ENCODE results near the gene DNM3. TPM values are rescaled to one million over a fixed set of nuclear protein-coding genes. Genes with fewer than 3 reads are reported as not detected.

The DNM3 gene
- total and polyA plus RNA-seq, 2 experiments from 2014 or later: 5.2 to 12.2 TPM

DNA sequence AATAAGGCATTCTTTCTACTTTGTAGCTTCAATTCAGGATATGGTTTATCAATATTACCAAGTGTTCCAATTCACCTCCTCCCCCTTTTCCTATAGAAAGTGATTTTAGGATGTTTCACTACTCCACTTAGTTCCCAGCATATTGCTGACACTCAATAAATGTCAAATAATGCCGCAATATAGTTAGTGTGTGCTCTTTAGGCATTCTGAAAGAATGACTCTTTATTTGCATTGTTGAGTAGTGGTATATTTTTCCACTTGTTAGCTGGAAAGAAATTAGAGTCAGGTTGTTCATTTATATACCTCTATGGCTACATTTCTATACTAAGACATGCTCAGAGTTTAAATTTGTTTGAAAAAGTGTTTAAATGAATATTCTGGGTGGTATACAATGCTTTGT is 424.6 kb downstream of the DNM3 start:
- H4K20me1 ChIP-seq (replicated peaks; ENCODE audit: insufficient read depth): no peaks in the 10 kb centered on the region
- DNase-seq (ENCODE audit: low spot score) (no peak), ATAC-seq (no peak)
- no peaks in the 10 kb centered on the region for H3K36me3 ChIP-seq (ENCODE audit: insufficient read depth)
- H3K27me3 ChIP-seq (ENCODE audit: insufficient read depth): no peaks in the 10 kb centered on the region
- Mint-ChIP-seq H3K27me3 (ENCODE audit: insufficient read depth, low read depth, poor library complexity) (peaks cover 1% of the 10 kb centered on the region), H3K4me3 (no peak overlapping the region), H3K9me3 (no peaks in the 10 kb centered on the region; the same call in 1 of the 3 replicates), H3K4me1 (peaks cover 15% of the 10 kb centered on the region; the same call in 2 of the 3 replicates), H3K36me3 (ENCODE audit: low read depth) (peaks cover 3% of the 10 kb centered on the region; the same call in 1 of the 3 replicates), H3K27ac (no peak overlapping the region)
- TF ChIP-seq, protein P1, sequence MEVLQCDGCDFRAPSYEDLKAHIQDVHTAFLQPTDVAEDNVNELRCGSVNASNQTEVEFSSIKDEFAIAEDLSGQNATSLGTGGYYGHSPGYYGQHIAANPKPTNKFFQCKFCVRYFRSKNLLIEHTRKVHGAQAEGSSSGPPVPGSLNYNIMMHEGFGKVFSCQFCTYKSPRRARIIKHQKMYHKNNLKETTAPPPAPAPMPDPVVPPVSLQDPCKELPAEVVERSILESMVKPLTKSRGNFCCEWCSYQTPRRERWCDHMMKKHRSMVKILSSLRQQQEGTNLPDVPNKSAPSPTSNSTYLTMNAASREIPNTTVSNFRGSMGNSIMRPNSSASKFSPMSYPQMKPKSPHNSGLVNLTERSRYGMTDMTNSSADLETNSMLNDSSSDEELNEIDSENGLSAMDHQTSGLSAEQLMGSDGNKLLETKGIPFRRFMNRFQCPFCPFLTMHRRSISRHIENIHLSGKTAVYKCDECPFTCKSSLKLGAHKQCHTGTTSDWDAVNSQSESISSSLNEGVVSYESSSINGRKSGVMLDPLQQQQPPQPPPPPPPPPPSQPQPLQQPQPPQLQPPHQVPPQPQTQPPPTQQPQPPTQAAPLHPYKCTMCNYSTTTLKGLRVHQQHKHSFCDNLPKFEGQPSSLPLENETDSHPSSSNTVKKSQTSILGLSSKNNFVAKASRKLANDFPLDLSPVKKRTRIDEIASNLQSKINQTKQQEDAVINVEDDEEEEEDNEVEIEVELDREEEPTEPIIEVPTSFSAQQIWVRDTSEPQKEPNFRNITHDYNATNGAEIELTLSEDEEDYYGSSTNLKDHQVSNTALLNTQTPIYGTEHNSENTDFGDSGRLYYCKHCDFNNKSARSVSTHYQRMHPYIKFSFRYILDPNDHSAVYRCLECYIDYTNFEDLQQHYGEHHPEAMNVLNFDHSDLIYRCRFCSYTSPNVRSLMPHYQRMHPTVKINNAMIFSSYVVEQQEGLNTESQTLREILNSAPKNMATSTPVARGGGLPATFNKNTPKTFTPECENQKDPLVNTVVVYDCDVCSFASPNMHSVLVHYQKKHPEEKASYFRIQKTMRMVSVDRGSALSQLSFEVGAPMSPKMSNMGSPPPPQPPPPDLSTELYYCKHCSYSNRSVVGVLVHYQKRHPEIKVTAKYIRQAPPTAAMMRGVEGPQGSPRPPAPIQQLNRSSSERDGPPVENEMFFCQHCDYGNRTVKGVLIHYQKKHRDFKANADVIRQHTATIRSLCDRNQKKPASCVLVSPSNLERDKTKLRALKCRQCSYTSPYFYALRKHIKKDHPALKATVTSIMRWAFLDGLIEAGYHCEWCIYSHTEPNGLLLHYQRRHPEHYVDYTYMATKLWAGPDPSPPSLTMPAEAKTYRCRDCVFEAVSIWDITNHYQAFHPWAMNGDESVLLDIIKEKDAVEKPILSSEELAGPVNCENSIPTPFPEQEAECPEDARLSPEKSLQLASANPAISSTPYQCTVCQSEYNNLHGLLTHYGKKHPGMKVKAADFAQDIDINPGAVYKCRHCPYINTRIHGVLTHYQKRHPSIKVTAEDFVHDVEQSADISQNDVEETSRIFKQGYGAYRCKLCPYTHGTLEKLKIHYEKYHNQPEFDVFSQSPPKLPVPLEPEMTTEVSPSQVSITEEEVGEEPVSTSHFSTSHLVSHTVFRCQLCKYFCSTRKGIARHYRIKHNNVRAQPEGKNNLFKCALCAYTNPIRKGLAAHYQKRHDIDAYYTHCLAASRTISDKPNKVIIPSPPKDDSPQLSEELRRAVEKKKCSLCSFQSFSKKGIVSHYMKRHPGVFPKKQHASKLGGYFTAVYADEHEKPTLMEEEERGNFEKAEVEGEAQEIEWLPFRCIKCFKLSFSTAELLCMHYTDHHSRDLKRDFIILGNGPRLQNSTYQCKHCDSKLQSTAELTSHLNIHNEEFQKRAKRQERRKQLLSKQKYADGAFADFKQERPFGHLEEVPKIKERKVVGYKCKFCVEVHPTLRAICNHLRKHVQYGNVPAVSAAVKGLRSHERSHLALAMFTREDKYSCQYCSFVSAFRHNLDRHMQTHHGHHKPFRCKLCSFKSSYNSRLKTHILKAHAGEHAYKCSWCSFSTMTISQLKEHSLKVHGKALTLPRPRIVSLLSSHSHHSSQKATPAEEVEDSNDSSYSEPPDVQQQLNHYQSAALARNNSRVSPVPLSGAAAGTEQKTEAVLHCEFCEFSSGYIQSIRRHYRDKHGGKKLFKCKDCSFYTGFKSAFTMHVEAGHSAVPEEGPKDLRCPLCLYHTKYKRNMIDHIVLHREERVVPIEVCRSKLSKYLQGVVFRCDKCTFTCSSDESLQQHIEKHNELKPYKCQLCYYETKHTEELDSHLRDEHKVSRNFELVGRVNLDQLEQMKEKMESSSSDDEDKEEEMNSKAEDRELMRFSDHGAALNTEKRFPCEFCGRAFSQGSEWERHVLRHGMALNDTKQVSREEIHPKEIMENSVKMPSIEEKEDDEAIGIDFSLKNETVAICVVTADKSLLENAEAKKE (CRISPR knock-in tag; IDR thresholded peaks at IDR 0.05): no peak
- TF ChIP-seq NANOG (IDR thresholded peaks at IDR 0.05; ENCODE audit: borderline replicate concordance) (no peak), POLR2AphosphoS5 (IDR thresholded peaks at IDR 0.05; ENCODE audit: low read depth) (no peak), STAT1 (IDR thresholded peaks at IDR 0.05; ENCODE audit: unreplicated experiment) (no peak), EZH2 (IDR thresholded peaks at IDR 0.05; ENCODE audit: low read depth, unreplicated experiment) (no peak), EZH2phosphoT487 (IDR thresholded peaks at IDR 0.05; ENCODE audit: unreplicated experiment) (no peak), ZNF331 (CRISPR knock-in tag; IDR thresholded peaks at IDR 0.05; ENCODE audit: low read depth) (no peak), ZNF114 (CRISPR knock-in tag; IDR thresholded peaks at IDR 0.05) (no peak), JUNB (IDR thresholded peaks at IDR 0.05; ENCODE audit: unreplicated experiment) (no peak), REST (IDR thresholded peaks at IDR 0.05; ENCODE audit: unreplicated experiment) (no peak), CREB1 (CRISPR knock-in tag; IDR thresholded peaks at IDR 0.05; ENCODE audit: low read depth) (no peak)
- TF ChIP-seq, protein P2, sequence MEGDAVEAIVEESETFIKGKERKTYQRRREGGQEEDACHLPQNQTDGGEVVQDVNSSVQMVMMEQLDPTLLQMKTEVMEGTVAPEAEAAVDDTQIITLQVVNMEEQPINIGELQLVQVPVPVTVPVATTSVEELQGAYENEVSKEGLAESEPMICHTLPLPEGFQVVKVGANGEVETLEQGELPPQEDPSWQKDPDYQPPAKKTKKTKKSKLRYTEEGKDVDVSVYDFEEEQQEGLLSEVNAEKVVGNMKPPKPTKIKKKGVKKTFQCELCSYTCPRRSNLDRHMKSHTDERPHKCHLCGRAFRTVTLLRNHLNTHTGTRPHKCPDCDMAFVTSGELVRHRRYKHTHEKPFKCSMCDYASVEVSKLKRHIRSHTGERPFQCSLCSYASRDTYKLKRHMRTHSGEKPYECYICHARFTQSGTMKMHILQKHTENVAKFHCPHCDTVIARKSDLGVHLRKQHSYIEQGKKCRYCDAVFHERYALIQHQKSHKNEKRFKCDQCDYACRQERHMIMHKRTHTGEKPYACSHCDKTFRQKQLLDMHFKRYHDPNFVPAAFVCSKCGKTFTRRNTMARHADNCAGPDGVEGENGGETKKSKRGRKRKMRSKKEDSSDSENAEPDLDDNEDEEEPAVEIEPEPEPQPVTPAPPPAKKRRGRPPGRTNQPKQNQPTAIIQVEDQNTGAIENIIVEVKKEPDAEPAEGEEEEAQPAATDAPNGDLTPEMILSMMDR (conservative IDR thresholded peaks at IDR 0.05; ENCODE audit: low read depth in 2 of 2): no peak
- TF ChIP-seq, protein P3, sequence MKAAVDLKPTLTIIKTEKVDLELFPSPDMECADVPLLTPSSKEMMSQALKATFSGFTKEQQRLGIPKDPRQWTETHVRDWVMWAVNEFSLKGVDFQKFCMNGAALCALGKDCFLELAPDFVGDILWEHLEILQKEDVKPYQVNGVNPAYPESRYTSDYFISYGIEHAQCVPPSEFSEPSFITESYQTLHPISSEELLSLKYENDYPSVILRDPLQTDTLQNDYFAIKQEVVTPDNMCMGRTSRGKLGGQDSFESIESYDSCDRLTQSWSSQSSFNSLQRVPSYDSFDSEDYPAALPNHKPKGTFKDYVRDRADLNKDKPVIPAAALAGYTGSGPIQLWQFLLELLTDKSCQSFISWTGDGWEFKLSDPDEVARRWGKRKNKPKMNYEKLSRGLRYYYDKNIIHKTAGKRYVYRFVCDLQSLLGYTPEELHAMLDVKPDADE (IDR thresholded peaks at IDR 0.05): no peak
- no peak overlapping the region for H3K4me2 ChIP-seq
- H3K4me3 ChIP-seq: no peak overlapping the region
- H2AFZ ChIP-seq: no peak overlapping the region
- no peaks in the 10 kb centered on the region for H3K9me2 ChIP-seq (ENCODE audit: insufficient read depth)
- peaks cover 14% of the 10 kb centered on the region for H3K4me1 ChIP-seq (ENCODE audit: insufficient read depth)
- H3K27ac ChIP-seq (ENCODE audit: low read depth): no peak overlapping the region
- H3F3A ChIP-seq (replicated peaks; ENCODE audit: low read depth): no peaks in the 10 kb centered on the region
- no peaks in the 10 kb centered on the region for H3K79me2 ChIP-seq (replicated peaks; ENCODE audit: insufficient read depth)
